DMS53 treated with DMSO at 0.1 percent for 48 hours (cell line): ENCODE data around the gene FBXL13.
"Not testable (repeated sequence)": the region's sequence is repeated elsewhere in the genome, so short reads cannot be mapped to it uniquely, and the experiment has no call there.

Experiments
- DNase-seq: peaks from one replicate; lab custom pipeline; 2025; ENCODE audit not compliant: unreplicated experiment; lab: John Stamatoyannopoulos, UW

FBXL13 gene

DNA sequence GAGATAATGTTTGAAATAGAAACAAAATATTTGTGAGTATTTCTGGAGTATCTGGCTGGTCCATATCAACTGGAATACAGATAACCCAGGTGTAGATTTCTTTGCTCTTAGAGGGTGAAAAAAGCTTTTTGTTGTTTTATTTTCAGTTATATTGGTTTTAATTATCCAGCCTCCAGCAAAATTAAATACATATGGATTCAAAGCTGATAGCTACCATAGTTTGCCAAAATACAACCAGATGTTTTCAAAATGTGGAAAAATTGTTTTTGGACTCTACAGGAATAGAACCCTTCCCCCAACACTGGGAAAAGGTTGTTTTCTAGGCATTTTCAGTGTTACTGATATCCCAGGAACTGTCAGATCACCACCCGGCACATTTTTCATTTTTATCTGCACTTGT lies 131.7 kb downstream of the FBXL13 start:
- no peak for DNase-seq

DNA sequence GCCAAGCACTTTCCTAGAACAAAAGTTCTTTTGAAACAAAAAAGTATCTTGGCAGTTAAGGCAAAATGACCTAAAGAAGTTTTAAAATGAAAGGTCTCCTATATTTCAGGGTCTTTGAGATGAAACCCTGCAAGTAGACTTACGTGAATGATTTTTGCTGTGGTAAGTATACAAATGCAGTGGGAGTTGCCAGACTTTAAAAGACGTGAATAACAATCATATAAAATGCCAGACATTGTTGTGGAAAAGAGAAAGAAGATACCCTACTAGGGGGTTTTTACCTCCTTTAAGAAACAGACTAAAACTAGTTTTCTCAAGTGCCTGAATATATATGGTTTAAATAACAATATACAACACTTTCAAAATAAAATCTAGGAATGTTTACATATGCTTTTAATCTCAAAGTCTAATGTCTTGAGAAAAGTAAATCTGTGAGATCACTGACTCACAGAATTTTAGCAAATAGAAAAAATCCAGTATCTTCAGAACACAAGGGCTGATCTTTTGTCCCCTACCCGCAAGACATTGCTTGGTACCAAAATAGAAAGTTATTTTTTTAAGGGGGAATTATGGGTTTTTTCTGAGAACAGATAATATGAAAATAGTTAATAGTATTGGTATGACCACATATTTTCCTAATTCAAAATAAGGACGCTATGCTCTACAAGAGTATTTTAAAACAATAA lies 132.3 kb downstream of the FBXL13 start:
- no peak for DNase-seq

DNA sequence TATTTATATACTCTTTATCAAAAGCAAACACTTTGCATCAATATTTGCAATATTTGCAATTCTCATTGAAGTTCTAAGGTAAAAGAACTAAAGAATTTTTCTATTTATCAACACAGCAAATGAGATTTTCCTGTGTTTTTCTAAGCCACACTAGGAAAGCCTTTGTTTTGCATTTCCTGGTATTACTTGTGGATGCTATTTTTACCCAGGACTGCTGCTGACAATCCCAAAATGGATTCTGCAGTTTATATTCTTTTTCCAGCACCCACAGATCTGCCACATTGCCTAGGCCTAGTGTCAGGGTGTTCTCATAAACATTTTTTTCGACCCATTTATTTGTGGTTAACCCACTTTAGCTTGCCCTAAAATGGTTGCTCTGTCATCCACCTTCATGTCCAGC lies 135.9 kb downstream of the FBXL13 start:
- DNase-seq = no peak

DNA sequence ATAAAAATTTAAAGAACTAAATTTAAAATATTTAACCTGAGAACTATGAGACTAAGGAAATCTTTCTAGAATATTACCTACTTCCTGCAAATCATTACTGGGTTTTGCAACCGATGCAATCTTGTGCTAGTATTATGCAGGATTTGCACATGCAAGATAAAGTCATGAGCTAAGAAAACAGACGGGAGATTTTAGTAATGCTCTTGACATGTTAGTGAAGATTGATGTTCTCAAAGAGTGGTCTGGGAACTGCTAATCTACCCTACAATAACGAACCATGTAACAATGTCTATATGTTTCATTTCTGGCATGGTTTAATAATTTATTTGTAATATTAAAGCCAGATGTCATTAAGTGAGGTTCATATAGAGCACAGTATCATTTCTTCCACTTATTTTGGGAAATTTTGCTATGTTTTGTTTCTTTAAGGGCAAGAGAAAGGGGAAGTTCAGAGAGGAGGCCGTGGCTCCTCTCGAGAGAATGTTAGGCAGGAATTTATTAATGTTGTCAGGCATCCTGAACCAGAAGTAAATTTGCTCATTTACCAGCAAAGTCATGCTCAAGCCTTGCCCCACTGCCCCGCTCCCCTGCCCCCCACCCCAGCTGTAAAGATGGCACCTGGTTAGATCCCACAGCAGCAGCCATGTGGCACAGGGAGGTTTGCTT lies 139.0 kb downstream of the FBXL13 start:
- no peak for DNase-seq

DNA sequence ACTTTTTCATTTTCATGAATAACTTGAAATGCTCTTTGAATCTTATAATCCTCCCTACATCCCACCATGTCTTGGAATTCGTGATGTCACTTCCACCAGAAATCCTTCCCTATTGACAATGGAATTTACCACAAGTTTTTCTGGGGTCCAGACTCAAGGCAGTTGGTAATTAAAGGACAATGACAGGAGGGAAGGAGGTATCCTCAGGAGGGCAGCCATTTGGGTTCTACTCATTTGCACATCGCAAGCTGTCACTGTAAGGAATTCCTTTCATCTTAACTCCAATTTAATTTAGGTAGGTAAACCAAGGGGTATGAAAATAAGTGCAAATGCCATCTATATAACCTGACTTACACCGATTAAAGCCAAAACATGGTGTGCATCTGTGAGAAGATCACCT lies 139.9 kb downstream of the FBXL13 start:
- DNase-seq = no peak

- DNase-seq = no peak
Measured at GRCh38 chr7:102934239-102934638, 140.4 kb downstream of the FBXL13 start.

GRCh38 chr7:102933763-102934162 lies 140.8 kb downstream of the FBXL13 start:
- no peak for DNase-seq

DNA sequence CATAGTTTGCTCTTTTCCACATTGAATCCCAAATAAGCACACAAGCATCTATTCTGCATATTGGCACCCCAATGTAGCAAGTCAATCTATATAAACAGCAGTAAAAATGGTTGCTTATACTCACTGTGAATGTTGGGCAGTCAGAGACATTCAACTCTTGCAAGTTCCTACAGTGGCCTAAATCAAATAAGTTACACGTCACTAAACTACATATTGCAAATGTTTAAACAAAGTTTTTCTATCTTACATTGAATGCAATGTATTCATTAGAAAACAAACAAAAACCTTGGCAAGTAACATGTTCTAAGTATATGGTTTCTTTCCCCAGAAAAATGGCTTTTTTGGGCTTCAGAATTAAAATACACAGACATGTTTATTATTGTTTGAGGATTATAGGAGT lies 142.8 kb downstream of the FBXL13 start:
- DNase-seq = no peak

DNA sequence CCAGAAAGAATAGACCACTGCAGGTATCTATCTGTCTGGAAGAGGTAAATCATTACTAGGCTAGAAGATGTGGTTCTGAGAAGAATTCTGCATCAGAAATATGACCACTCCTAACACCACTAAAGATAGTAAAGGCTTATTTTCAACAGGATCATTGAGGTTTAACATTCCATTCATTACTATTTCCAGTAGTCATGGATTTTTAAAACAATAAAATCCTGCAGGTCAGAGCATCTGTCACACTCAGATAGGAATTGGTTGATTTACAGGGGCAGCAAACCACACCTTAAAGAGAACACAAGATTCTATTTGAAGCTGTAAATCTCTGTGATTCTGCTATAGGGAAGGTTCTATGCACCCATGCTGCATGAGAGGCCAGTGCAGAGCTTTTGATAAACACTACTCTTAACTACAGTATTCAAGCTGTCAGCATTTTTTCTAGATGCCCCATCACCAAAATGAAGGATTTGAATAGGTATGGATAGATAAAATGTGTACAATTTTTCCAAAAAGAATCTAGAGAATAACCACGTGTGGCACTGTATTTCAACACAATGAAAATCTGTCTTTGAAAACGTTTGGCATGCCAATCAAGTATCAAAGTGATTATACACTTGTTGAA lies 147.2 kb downstream of the FBXL13 start:
- DNase-seq = no peak

DNA sequence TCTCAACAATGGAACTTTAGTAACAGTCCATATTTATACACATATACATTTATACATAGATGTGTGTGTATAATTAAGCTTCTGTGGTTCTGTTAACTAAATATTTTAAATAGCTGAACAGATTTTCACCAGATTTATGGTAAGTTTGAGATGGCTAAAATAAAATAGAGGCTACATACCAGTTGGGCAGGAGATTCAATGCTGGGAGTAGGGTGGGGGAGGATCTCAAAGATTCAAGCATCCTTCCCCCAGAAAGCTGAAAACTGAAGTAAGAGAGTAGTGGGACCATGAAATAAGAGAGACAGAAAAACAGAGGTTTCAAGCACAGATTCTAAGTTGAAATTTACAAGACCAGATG lies 147.8 kb downstream of the FBXL13 start:
- DNase-seq = no peak

DNA sequence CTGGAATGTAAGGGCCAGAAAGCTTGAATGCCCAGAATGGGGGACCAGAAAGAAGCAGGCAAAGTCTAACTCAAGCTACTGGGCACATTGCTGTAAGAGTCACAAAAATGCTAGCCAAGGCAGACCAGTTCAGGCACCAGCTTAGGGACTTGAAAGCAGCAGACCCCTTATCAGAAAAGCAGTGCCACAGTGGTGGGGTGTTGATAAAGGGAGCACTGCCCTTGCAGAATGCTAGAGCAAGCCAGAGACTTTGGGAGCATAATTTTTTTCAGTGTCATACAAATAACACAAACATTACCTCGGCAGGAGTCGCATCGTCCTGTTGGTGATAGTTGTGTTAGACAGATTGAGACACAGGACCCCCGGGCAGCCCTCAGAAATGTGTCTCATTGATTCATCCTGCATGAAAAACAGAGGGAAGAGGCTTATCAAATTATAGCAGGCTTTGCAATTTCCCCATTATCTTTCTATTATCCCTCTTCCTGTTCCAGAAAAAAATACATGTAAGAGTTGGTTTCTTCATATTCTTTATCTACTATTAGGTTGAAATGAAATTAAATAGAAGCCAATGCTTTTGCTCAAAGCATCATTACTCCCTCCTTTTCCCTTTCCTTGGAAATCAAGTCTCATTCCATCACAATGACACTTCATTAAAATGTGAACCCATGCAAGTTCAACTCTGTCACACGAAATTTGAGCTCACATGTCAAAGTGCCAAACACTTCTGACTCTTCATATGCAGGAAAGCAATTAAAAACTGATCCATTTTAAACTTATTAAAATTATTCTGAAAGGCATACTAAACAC lies 148.4 kb downstream of the FBXL13 start:
- no peak for DNase-seq

DNA sequence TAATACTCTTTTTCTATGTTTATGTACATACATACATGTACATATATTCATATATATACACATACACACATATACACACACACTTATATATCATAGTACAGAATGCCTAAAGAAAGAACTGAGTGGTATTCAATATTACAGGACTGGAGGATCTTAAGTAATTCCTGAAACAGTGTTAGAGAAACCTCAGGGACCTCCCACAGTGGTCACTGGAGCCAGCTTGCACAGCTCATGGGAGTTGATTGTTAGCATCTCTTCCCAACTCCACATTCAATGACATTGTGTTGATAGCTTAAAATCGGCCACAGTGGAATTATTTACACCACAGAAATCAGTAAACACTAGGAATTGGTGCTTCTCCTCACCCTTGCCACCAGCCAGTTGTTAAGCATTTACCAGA lies 155.8 kb downstream of the FBXL13 start:
- DNase-seq = no peak

GRCh38 chr7:102917436-102918353 lies 156.9 kb downstream of the FBXL13 start:
- no peak for DNase-seq

DNA sequence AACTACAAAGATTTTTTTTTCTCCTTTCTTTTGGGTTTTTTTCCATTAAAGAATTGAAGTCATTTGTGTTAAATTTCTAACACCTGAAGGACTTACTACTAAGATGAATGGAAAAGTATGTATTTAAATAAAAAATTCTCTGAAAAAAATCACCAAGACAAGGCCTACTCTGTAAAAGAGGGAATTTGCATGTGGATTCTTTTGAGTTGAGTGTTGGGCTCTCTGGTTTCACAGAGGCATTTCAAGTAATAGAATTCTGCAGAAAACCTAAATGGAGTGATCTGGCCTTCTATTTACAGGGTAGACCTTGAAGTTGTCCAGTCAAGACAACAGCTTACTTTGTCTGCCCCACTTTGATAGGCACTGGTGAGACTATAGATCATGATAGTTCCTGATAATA lies 157.7 kb downstream of the FBXL13 start:
- no peak for DNase-seq

- no peak for DNase-seq
Measured at GRCh38 chr7:102916426-102916825, 158.2 kb downstream of the FBXL13 start.

DNA sequence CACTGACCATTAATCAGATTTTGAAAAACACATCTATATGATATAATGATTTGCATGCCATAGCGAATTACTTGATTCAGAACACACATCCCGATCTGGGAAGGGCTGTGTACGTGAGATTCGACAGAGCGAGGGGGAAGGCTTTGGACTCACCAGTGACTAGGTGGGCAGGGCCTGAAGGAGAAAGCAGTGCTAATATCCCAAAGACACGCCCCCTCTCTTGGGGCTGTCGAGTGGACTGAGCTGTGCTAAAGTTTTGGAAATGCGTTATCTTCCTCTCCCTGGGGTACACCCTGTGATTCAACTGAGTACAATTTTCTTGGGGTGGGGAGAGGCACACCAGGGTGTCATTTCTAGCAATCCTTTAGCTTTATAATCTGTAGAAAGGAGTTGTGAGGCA lies 160.0 kb downstream of the FBXL13 start:
- no peak for DNase-seq

DNA sequence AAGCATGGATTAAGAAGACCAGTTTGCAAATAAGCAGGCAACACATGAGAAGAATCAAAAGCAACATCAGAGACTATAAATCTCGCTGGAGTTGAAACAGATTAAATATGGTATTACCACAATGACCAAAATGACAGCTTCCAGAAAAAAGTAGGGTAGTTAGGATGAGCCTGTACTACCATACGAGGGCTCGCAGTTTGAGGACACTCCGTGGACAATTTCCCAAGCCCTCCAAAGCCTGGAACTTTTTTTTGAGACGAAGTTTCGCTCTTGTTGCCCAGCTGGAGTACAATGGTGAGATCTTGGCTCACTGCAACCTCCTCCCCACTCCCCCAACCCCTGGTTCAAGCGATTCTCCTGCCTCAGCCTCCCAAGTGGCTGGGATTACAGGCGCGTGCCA lies 160.8 kb downstream of the FBXL13 start:
- DNase-seq = no peak

GRCh38 chr7:102912742-102913141 lies 161.9 kb downstream of the FBXL13 start, which contains the start of gene LRRC17:
LRRC17 (plus strand) TSS chr7:102913000; CDS start chr7:102933914, 20,914 bp downstream.
- DNase-seq = peak; percentile 66

GRCh38 chr7:102908676-102909075 lies 165.9 kb downstream of the FBXL13 start:
- no peak for DNase-seq

GRCh38 chr7:102903576-102903975 lies 171.0 kb downstream of the FBXL13 start:
- DNase-seq = not testable (repeated sequence)

GRCh38 chr7:102902052-102902451 lies 172.5 kb downstream of the FBXL13 start:
- DNase-seq = not testable (repeated sequence)
